ENCODE data around the gene HES5. TPM values are rescaled to one million over a fixed set of nuclear protein-coding genes. Genes with fewer than 3 reads are reported as not detected.
"Not testable (repeated sequence)": the region's sequence is repeated elsewhere in the genome, so short reads cannot be mapped to it uniquely, and the experiment has no call there.

Gene HES5
- total RNA-seq, 2 experiments from 2014 or later = 0.21 to 0.23 TPM

DNA sequence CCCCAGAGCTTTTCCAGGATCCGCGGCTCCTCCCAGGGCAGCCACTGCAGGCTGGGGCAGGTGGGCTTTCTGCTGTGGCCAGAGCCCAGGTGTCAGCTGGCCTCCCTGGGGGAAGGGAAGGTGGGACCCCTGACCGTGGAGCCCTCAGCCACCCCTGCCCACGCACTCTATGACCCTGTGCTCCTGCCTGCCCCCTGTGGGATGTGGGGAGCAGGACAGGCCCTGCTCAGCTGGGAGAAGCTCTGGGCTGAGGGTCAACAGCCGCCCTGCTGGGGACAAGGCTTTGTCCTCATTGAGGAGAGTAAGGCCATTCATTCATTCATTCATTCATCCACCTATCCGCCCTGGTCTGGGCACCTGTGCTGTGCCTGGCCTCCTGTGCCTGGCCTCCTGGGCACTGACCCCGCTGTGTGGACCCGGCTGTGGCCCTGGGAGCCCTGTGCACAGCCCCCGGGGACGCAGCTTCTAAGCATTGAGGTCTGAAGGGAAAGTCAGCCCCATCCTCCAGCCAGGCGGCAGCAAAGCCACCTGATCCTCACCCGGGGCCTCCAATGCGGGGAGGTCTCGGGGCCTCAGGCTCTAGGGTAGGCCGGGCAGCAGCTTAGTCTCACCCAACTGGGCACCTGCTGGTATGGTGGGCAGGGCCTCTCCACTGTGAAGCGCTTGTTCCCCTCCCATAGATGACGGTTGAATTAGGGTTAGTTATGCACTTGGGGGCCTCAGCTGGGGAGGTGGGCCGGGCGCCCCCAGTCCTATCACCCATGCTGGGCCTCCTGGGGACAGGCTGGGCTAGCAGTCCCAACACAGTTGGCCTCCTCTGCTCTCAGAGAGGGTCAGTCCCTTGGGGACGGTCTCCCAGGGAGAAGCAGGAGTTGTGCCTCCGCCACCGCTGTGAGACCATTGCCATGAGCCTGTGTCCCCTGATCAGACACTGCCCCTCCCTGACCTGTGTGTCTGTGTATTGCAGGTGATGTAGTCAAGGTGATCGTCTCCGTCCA lies 32.1 kb upstream of the HES5 start:
- CTCF ChIA-PET = interaction anchor here (0.8 to 1.7 kb wide), 4 partner anchors 13 to 25 kb away, joined by 3 to 10 read pairs (median 4); no protein-coding TSS in a partner anchor
- POLR2A ChIA-PET = interaction anchor here (0.5 to 2.0 kb wide), 5 partner anchors 10 to 24 kb away, joined by 3 to 7 read pairs (median 4); no protein-coding TSS in a partner anchor

DNA sequence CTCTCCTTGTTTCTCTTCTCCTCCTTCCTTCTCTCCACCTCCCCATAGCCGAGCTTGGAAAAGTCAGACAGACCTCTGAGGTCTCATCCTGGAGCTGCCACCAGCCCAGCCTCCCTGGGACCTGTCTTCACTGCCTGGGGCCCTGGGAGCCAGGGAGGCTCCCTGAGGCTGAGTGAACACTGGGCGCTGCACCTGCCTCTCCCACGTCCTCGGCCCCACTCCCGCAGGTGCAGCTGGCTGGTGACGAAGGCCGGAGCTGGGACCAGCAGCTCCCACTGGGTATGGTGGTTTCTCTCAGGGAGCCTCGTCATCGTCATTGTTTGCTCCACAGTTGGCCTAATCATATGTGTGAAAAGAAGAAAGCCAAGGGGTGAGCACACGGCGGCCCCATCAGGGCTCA lies 31.4 kb upstream of the HES5 start:
- POLR2A ChIA-PET = interaction anchor here (1.3 to 2.0 kb wide), 4 partner anchors 13 to 25 kb away, joined by 3 to 7 read pairs (median 4); no protein-coding TSS in a partner anchor
- CTCF ChIA-PET = interaction anchor here (0.8 to 1.7 kb wide), 4 partner anchors 13 to 26 kb away, joined by 3 to 10 read pairs (median 4); no protein-coding TSS in a partner anchor

GRCh38 chr1:2560299-2561073 lies 30.4 kb upstream of the HES5 start:
- CTCF ChIA-PET = interaction anchor here (0.7 to 1.0 kb wide), 2 partner anchors 11 to 23 kb away, joined by 3 to 5 read pairs; no protein-coding TSS in a partner anchor
- POLR2A ChIA-PET = interaction anchor here (1.5 to 2.0 kb wide), 2 partner anchors 17 to 26 kb away, joined by 3 to 7 read pairs; no protein-coding TSS in a partner anchor

GRCh38 chr1:2559509-2560298 lies 29.6 kb upstream of the HES5 start:
- ChIA-PET POLR2A (interaction anchor here (0.5 to 4.9 kb wide), 2 partner anchors 11 to 25 kb away, joined by 5 to 60 read pairs; partner anchors contain the start of gene PRXL2B), CTCF (interaction anchor here (1.0 kb wide), 1 partner anchor 24 kb away, joined by 3 read pairs; no protein-coding TSS in a partner anchor)

DNA sequence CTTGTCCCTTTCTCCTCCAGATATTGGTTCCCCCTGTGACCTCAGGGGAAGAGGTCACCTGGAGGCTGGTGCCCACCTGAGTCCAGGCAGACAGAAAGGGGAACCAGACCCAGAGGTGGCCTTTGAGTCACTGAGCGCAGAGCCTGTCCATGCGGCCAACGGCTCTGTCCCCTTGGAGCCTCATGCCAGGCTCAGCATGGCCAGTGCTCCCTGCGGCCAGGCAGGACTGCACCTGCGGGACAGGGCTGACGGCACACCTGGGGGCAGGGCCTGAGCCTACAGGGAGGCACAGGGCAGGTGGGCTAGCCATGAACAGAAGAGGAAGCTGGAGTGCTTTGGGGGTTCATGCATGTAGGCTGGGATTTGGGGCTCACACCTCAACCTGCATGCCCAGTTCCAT lies 28.8 kb upstream of the HES5 start:
- ChIA-PET CTCF (interaction anchor here (1.5 kb wide), 1 partner anchor 143 kb away, joined by 3 read pairs; no protein-coding TSS in a partner anchor), POLR2A (interaction anchor here (1.1 to 4.9 kb wide), 2 partner anchors 26 to 35 kb away, joined by 3 to 60 read pairs; partner anchors contain the start of gene PRXL2B)

- POLR2A ChIA-PET = interaction anchor here (1.1 to 4.9 kb wide), 2 partner anchors 27 to 35 kb away, joined by 3 to 60 read pairs; partner anchors contain the start of gene PRXL2B
- CTCF ChIA-PET = interaction anchor here (1.5 kb wide), 1 partner anchor 143 kb away, joined by 3 read pairs; no protein-coding TSS in a partner anchor
These were observed 28.4 kb upstream of the HES5 start for GRCh38 chr1:2558420-2558819.

DNA sequence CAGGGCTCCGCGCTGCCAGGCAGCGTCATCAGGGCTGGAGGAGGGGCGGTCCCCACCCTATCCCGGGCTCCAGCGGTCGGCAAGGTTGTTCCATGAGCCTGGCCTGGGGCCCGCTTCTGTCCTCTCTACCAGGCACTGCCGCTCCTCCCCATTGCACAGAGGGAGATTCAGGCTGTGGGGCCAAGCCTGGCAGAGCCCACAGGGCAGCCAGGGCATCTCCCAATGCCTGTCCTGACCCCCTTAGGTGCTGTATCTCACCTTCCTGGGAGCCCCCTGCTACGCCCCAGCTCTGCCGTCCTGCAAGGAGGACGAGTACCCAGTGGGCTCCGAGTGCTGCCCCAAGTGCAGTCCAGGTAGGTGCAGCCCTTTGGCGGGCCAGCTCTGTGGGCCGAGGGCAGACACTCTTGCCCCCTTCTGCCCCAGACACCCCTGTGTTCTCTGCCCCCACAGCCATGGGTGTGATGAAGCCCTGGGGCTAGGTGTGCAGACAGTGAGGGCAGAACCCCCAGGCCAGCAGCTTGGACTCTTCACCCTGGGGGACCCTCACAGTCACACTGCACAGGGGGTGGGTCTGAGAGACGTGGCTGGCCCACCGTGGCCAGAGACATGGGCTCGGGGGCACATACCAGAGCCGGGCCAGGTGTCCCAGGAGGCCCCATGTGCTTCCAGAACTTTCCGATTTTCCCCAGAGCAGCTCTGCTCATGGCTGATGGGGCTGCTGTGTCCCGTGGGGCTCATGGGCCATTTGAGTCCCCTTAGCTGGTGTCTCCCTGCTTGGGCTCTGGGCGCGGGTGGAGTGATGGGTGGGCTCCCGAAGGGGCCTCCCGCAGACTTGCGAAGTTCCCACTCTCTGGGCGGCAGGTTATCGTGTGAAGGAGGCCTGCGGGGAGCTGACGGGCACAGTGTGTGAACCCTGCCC lies 27.7 kb upstream of the HES5 start:
- ChIA-PET CTCF (interaction anchor here (1.5 kb wide), 1 partner anchor 142 kb away, joined by 3 read pairs; no protein-coding TSS in a partner anchor), POLR2A (interaction anchor here (1.0 to 4.9 kb wide), 5 partner anchors 11 to 151 kb away, joined by 3 to 60 read pairs (median 31); partner anchors contain the start of gene PRXL2B)

DNA sequence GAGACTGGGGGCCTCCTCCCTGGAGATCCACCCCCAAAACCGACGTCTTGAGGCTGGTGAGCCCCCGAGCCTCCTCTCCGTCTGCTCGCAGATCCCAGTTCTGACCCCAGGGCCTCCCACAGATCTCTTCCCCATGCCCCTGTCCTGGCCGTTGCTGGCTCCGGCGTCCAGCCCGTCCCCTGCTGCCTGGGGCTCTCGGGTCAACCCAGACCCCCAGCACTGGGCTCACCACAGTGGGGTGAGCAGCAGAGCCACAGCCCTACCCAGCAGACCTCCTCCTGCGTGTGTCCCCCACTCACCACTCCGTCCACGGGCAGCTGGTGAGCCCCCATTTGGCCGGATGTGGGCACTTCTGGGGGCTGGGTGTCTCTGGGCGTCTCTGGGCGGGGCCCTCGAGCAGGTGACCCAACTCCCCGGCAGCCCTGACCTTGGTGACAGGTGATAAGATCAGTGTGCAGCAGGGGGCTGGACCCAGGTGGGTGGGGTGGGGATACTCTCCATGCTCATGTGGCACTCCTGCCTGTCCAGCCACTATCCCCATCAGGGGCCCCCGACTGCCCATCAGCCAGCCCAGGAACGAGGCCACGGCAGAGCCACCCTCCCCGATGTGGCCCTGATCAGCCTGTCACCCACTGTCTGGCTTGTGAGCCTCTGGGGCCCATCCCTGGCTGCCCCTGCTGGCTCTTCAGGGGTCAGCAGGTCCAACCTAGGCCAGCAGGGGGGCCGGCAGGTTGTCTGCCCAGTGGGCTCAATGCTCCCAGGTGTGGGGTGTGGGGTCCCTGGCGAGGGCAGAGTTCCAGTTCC lies 26.8 kb upstream of the HES5 start:
- POLR2A ChIA-PET = interaction anchor here (1.0 to 4.9 kb wide), 7 partner anchors 10 to 150 kb away, joined by 3 to 60 read pairs (median 11); partner anchors contain the start of genes PANK4 and PRXL2B
- CTCF ChIA-PET = interaction anchor here (0.9 to 3.1 kb wide), 9 partner anchors 9 to 235 kb away, joined by 3 to 20 read pairs (median 5); no protein-coding TSS in a partner anchor

DNA sequence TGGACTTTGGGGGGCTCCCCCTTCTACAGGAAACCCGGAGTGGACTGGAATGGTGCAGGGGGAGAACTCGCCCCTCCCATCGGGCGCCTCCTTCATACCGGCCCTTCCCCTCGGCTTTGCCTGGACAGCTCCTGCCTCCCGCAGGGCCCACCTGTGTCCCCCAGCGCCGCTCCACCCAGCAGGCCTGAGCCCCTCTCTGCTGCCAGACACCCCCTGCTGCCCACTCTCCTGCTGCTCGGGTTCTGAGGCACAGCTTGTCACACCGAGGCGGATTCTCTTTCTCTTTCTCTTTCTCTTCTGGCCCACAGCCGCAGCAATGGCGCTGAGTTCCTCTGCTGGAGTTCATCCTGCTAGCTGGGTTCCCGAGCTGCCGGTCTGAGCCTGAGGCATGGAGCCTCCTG lies 26.2 kb upstream of the HES5 start, which contains the start of gene TNFRSF14:
TSS of gene TNFRSF14 (plus strand) at position 95 of the 401 bp plus-strand sequence. CDS start at position 389, 294 bp downstream.
- ChIA-PET POLR2A (interaction anchor here (0.6 to 4.9 kb wide), 8 partner anchors 10 to 149 kb away, joined by 3 to 60 read pairs (median 8); partner anchors contain the start of genes PANK4 and PRXL2B), CTCF (interaction anchor here (0.9 to 3.1 kb wide), 9 partner anchors 9 to 235 kb away, joined by 3 to 20 read pairs (median 5); no protein-coding TSS in a partner anchor)

GRCh38 chr1:2555634-2556276 lies 25.7 kb upstream of the HES5 start:
- ChIA-PET POLR2A (interaction anchor here (0.6 to 4.9 kb wide), 7 partner anchors 9 to 30 kb away, joined by 3 to 60 read pairs (median 11); partner anchors contain the start of genes PANK4 and PRXL2B), CTCF (interaction anchor here (0.9 to 3.1 kb wide), 9 partner anchors 8 to 236 kb away, joined by 3 to 20 read pairs (median 5); no protein-coding TSS in a partner anchor)

- POLR2A ChIA-PET = interaction anchor here (2.9 to 4.9 kb wide), 2 partner anchors 23 to 30 kb away, joined by 31 to 60 read pairs; partner anchors contain the start of gene PRXL2B
These were observed 24.7 kb upstream of the HES5 start for GRCh38 chr1:2554621-2555387.

DNA sequence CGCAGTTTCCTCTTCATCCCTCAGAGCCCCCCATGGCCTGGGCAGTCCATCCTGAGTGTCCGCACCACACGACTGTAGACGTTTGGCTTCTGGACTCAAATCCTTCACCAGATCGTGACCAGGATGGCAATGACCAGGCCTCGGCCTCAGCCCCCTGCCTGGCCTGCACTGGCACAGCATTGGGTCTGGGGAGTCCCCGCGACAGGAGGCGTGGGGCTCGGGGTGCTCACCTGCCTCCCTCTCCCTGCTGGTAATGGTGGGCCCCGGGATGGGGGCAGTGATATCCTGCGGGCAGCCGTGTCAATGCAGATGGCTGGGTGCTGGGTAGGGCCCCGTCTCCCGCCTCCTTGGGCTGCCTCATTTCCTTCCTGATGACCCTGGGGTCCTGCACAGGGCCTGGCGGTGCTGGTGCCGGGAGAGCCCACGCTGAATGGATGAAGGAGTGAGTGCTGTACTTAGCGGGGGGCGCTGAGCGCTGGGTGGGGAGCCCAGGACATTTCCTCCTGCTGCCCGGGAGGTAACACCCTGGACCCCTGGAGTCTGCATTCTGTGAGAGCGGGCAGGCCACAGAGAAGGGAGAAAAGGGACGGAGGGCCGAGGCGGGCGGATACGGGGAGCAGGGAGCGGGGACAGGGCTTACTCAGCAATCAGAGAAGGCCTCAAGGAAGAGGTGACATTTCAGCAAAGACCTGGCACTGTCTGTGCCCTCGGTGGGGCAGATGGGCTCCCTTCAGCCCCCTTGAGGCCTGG lies 24.0 kb upstream of the HES5 start:
- CTCF ChIA-PET = interaction anchor here (1.4 to 3.1 kb wide), 3 partner anchors 24 to 138 kb away, joined by 4 to 20 read pairs (median 9); no protein-coding TSS in a partner anchor
- POLR2A ChIA-PET = interaction anchor here (2.9 kb wide), 1 partner anchor 24 kb away, joined by 31 read pairs; no protein-coding TSS in a partner anchor

More at GRCh38 chr1:2554621-2555387, 24.7 kb upstream of the HES5 start:
- CTCF ChIA-PET = interaction anchor here (1.4 to 3.1 kb wide), 4 partner anchors 23 to 139 kb away, joined by 4 to 20 read pairs (median 8); no protein-coding TSS in a partner anchor

DNA sequence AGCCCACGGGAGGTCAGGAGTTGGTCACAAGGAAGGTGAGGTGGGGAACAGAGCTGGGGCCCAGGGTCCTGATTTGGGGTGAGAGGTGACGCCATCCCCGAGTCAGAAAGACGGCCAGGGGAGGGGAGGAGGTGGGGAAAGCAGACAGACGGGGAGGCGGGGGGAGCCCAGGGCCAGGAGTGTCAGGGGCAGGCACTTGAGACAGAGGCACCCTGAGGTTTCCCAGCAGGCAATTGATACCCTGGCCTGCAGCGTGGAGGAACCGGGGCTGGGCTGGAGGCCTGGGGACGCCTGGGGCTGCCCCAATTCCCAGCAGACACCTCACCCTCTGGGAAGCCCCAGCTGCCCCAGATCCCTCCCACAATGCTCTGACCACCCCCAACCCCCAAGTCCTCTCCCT lies 23.0 kb upstream of the HES5 start:
- POLR2A ChIA-PET, CTCF ChIA-PET: not testable (repeated sequence)

All from activated CD8-positive, alpha-beta memory T cell treated with anti-CD3 and anti-CD28 coated beads for 36 hours (primary cell).